HG02981 (cell line): ENCODE measurements around the gene DPM1.
A peak's percentile ranks its signal among the peaks of the same experiment; 100 is the strongest.
"Not testable (repeated sequence)": the region's sequence is repeated elsewhere in the genome, so short reads cannot be mapped to it uniquely, and the experiment has no call there.

Source experiments
- ATAC-seq: cut with Tn5 transposase; IDR thresholded peaks from one replicate; pipeline ENCODE4 v1.9.1; 2021; ENCODE audit warnings: mild to moderate bottlenecking, moderate library complexity; ENCODE audit not compliant: unreplicated experiment

Gene DPM1

GRCh38 chr20:50980071-50980681 is 21.8 kb upstream of the DPM1 start:
- no peak for ATAC-seq

- ATAC-seq = not testable (repeated sequence)
Measured at GRCh38 chr20:50978533-50978932, 20.2 kb upstream of the DPM1 start.

DNA sequence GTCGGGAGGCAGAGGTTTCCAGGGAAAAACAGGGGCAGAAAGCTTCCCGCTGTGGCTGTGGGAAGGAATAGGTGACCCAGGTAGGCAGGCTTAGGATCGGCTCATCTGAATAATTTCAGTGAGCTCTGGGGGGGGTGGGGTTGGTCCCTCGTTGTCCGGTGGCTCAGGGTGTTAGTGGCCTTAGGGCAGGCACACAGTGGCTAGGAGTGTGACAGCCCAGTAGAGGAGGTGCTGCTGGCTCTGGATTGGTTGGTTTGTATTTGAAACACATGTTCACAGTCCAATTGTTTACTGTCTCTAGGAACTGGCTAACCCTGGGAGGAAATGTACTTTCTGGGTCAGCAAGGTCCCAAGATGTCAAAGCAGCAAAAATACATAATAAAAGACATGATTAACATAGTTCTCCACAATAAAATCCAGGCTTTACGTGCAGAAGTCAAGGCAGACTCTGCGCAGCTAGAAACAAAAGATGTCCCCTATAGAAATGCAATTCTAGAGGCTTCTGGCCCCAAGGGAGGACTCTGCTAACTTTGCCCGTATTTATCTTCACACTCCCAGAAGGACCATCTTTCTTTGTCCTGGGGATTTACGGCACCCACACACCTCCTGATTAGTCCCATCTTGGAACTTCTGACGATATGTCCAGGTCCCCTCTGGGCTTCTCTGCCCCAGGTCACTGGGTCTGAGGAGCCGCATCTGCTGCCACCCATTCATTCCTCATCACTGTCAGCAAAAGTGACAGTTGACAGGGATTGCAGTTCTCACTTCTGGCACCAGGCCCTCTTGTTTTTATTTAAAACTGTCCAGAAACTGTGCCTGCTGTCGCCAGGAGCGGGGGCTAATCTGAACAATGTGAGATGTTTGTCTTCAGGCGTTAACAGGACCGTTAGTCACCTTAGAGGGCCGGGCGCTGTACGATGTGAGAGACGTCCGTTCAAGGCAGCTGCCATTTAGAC is 19.0 kb upstream of the DPM1 start:
- ATAC-seq = no peak

GRCh38 chr20:50975701-50976330 is 17.5 kb upstream of the DPM1 start:
- no peak for ATAC-seq

- ATAC-seq = no peak
Measured at GRCh38 chr20:50969912-50970311, 11.6 kb upstream of the DPM1 start.

- no peak for ATAC-seq
Measured at GRCh38 chr20:50969435-50969834, 11.1 kb upstream of the DPM1 start.

GRCh38 chr20:50968289-50968688 is 10.0 kb upstream of the DPM1 start:
- no peak for ATAC-seq

GRCh38 chr20:50967586-50967985 is 9.3 kb upstream of the DPM1 start:
- ATAC-seq = no peak

DNA sequence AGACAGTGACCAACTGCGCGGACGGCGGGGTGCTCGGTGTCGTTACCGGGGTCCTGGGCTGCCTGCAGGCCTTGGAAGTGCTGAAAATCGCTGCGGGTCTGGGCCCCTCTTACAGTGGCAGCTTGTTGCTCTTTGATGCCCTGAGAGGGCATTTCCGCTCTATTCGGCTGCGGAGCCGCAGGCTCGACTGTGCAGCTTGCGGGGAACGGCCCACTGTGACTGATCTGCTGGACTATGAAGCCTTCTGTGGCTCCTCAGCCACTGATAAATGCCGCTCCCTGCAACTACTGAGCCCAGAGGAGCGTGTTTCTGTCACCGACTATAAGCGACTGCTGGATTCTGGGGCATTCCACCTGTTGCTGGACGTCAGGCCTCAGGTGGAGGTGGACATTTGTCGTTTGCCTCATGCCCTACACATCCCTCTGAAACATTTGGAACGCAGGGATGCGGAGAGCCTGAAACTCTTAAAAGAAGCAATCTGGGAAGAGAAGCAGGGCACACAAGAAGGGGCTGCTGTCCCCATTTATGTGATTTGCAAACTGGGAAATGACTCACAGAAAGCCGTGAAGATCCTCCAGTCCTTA is 1.3 kb upstream of the DPM1 start:
- ATAC-seq = no peak

DNA sequence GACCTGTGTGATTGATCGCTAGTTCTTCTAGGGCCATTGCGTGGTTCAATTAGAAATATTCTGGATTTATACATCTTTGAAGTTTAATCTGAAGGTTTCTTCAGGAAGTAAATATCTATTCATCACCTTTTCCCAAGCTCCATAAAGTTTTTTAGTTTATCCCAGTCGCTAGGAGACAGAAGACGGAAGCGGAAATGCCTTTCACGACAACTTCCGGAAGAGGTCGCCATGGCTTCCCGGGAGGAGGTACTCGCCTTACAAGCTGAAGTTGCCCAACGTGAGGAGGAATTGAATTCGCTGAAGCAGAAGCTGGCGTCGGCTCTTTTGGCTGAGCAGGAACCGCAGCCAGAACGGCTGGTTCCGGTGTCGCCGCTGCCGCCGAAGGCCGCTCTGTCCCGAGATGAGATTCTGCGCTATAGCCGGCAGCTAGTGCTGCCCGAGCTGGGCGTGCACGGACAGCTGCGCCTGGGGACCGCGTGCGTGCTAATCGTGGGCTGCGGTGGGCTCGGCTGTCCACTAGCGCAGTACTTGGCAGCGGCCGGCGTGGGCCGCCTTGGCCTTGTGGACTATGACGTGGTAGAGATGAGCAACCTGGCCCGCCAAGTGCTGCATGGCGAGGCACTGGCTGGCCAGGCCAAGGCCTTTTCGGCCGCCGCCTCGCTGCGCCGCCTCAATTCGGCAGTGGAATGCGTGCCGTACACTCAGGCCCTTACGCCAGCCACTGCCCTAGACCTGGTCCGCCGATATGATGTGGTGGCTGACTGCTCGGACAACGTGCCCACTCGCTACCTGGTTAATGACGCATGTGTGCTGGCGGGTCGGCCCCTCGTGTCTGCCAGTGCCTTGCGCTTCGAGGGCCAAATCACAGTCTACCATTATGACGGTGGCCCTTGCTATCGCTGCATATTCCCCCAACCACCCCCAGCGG is 547 bp upstream of the DPM1 start, which contains the start of gene MOCS3:
Gene MOCS3, plus strand, starts transcription at position 204 of the 928 bp plus-strand sequence. Its CDS starts 25 bp downstream, at position 229.
- ATAC-seq = peak; percentile 70

- no peak for ATAC-seq
Measured at GRCh38 chr20:50957276-50957675, 1.1 kb downstream of the DPM1 start.

- no peak for ATAC-seq
Measured at GRCh38 chr20:50953821-50954220, 4.5 kb downstream of the DPM1 start.

DNA sequence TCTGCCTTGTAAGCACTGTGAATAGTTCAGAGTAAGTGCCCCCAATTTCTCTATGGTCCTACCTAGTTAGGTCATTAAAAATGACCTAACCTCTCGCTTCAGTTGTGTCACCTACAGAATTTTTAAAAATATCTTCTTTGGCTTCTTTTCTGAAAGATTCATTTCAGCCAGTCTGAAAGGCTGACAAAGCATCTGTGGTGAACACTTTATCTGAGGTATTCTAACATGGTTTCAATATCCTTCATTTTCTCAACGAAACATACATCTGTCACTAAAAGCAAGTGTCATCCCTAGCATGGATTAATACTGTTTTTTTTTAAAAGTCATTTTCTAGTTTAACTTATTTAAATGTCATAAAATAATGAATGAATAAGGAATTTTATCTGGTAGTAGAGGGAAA is 5.1 kb downstream of the DPM1 start:
- ATAC-seq = no peak

GRCh38 chr20:50948132-50948785 is 10.1 kb downstream of the DPM1 start:
- ATAC-seq = no peak

GRCh38 chr20:50943069-50943468 is 15.3 kb downstream of the DPM1 start:
- no peak for ATAC-seq

- no peak for ATAC-seq
Measured at GRCh38 chr20:50933589-50933988, 24.7 kb downstream of the DPM1 start.

DNA sequence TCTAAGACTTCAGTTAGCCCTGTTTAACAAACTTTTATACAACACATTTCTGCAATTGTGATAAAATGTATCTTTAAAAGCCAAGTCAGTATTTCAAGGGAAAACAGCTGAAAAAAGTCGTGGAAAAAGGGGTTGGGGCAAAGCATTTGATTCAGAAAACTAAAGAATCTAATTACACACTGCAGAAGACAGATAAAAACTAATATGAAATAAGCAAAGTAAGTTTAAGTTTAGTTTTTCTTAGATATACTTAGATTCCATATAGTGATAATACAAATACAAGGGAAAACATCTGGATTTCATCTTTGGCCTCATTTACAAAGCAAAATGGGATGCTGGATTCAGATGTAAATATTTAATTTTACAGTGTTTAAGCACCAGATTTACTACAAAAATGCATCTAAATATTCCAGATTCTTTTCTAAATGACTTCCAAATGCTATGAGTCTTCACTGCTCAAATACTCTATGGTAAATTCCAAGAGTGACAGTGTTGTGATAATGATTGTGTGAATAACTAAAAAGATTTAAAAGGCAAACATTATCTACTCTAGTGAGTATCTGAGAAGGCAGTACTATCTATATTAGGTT is 25.5 kb downstream of the DPM1 start:
- ATAC-seq = no peak

DNA sequence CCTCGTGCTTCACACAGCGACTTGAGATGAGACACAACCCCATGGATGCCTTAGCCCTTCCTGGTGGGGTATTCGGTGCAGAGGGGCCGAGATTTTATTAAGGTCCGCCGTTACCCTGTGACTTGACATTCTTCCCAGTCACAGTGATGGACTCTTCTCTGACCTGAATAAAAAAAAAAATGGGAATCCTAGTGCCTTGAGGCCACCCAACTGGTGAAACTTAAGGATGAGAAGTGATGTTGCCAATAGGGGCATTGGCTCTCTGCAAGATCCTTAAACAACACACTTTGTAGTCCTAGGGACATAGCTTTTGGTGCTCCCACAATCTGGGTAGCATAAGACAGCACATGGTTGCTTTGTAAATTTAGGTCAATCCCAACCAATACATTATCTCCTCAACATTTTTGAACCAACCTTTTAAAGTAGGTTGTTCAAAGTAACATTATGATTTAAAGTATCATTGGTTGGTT is 26.3 kb downstream of the DPM1 start:
- no peak for ATAC-seq
